ENCODE data around the gene DSCAML1. TPM values are rescaled to one million over a fixed set of nuclear protein-coding genes. Genes with fewer than 3 reads are reported as not detected.
A peak's percentile ranks its signal among the peaks of the same experiment; 100 is the strongest.

The DSCAML1 gene
- polyA plus RNA-seq, 1 donor, result 0.63 TPM

- DNase-seq, result no peak
Measured at GRCh38 chr11:117440258-117440657, 356.8 kb downstream of the DSCAML1 start.

DNA sequence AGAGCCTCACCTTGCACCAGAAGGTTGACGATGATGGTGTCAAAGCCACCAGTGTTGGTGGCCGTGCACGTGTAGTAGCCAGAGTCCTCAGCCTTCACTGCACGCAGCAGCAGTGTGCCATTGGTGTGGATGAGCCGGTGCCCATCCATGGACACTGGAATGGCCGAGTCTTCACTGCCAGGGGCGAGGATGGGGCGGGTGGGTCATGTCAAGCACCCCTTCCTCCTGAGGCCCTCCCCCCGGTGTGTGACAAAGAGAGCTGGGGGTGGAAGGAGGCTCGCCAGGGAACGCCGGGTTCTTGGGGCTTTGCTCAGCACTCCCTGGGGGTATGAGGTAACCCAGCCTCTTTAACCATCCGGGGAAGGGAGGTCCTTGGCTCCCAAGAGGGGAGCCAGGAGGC is 357.8 kb downstream of the DSCAML1 start:
- DNase-seq, result no peak

GRCh38 chr11:117438371-117439000 is 358.5 kb downstream of the DSCAML1 start:
- no peak for DNase-seq

DNA sequence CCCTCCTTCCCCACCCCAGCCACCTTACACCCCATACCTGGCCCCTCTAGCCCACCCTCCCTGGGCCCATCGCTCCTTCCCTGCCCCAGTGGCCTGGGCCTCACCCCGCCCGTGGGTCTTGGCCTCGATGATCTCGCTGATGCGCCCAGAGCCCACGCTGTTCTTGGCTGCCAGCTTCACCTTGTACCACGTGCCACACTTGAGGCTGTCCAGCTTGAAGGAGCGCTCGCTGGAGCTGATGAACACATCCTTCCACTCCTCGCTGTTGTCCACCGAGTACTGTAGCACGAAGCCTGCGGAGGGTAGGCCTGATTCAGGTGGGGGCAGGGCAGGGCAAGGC is 359.3 kb downstream of the DSCAML1 start:
- DNase-seq, result no peak

DNA sequence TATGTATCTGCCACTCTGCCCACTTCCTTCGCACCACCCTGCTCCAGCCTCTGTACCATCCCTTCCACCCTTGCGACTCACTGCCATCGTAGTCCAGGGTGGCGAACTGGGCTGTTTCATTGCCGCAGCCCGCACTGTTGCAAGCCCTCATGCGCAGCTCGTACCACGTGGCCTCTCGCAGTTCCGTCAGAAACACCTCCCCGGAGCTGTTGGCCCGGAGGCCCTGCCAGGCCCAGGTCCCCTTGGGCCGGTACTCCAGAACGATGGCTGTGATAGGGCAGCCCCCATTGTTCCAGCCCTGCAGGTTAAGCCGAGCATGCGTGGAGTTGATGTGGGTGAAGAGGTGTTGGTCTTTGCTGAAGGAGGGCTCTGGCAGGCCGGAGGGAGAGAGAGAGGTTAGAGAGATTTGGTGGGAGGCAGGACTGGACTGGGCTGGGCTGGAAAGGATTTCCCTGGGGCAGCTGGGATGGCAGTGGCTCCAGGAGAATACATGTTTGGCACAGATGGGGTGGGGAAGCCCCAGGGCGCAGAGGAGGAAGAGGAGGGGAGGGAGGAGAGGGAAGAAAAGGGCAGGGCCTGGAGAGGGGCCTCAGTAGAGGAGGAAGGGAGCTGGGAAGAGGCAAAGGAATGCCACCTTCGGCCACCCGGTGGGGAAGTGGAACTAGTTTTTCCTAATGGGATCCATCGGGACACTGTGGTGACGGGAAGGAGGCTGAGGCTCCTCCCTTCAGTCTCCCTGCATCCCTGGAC is 359.8 kb downstream of the DSCAML1 start:
- no peak for DNase-seq

- DNase-seq, result no peak
Measured at GRCh38 chr11:117435326-117435725, 361.7 kb downstream of the DSCAML1 start.

DNA sequence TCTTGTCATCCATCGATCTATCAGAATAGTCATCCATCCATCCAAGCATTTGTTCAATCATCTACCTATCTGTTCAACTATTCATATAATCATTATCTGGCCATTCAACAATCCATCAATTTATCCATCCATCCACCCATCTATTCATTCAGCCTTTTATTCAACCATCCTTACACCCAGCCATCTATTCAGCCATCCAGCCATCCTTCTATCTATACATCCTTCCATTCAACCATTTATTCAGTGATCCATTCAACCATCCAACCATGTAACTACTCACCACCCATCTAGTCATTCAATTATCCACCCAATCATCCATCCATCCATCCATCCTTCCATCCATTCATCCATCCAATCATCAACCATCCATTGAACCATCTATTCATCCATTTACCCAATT is 362.5 kb downstream of the DSCAML1 start:
- no peak for DNase-seq

GRCh38 chr11:117433717-117434116 is 363.3 kb downstream of the DSCAML1 start:
- DNase-seq, result no peak

DNA sequence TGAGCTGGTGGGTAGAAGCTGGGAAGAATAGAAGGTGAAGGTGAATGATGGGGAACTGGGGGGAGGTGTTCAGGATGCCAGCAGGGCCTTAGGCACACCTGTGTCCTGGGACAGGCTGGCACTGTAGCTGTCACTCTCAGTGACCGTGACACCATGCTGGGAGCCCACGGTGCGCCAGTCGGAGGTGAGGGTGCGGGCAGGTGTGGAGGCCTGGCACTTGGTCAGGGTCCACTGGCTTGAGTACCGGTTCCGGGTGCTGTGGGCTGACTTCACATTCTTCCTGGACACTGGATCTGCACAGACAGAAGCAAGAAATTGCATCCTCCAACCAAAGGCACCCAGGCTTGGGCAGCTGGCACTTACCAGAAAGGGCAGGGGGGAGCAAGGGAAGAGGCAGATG is 365.6 kb downstream of the DSCAML1 start:
- DNase-seq, result no peak

- no peak for DNase-seq
Measured at GRCh38 chr11:117430293-117430955, 366.6 kb downstream of the DSCAML1 start.

DNA sequence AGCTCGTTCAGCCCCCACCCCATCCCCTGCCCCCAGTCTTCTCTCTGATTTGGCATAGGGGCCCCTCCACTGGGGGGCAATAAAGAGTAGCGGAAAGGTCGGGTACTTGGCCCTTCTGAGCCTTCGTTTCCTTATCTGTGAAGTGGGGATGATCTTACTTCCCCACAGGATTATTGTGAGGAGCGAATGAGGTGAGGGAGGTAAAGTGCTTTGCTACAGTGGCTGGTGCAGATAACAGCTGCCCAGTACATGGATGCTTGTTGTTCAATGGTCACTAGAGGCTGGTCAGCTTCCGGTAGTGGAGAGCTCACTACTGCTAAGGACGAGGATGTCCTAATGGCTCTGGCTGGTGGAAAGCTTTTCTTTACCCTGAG is 368.2 kb downstream of the DSCAML1 start:
- DNase-seq, result no peak

GRCh38 chr11:117428186-117428855 is 368.7 kb downstream of the DSCAML1 start:
- DNase-seq, result no peak

DNA sequence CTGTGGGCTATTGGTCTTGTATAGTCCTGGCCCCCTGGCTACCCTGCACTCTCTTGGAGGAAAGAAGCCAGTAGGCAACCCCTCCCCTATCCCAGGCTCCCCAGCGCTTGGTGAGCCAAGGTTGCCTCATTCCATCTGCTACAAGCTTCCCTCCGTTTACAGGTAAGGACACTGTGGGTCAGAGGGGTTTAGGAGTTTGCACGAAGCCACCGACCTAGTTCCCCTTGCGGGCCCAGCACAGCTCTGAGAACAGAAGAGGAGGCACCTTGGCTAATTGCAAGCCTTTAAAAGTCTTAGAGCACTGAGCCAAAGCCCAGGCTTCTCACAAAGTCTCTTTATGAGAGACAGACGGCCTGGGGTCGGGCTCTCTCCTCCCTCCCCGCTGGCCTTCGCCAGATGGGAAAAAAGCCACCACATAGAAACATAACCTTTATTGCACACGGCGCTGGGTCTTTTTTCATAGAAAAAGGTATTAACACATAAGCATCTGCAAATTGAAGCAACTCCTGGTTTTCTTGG is 369.6 kb downstream of the DSCAML1 start:
- DNase-seq, result no peak

GRCh38 chr11:117426941-117427340 is 370.1 kb downstream of the DSCAML1 start:
- no peak for DNase-seq

- peak; percentile 57 for DNase-seq
Measured at GRCh38 chr11:117426297-117426685, 370.7 kb downstream of the DSCAML1 start.

GRCh38 chr11:117425679-117426296 is 371.2 kb downstream of the DSCAML1 start:
- DNase-seq, result no peak

DNA sequence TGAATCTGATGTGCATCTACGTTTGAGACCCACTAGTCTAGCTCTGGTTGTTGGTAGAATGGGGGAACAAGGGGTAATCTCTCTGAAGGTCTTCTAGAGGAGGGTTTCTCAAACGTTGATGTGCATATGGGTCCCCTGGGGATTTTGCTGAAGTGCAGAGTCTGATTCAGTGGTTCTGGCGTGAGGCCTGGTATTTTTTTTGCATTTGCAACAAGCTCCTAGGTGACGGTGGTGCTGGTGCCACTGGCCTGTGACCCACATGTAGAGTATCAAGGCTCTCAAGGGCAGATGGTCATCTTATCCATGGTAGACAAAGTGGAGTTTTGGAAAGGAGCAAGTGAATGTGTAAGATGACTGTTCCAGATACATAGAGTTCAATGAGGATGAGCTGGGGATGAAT is 372.2 kb downstream of the DSCAML1 start:
- DNase-seq, result no peak

GRCh38 chr11:117423046-117423575 is 373.9 kb downstream of the DSCAML1 start:
- no peak for DNase-seq

DNA sequence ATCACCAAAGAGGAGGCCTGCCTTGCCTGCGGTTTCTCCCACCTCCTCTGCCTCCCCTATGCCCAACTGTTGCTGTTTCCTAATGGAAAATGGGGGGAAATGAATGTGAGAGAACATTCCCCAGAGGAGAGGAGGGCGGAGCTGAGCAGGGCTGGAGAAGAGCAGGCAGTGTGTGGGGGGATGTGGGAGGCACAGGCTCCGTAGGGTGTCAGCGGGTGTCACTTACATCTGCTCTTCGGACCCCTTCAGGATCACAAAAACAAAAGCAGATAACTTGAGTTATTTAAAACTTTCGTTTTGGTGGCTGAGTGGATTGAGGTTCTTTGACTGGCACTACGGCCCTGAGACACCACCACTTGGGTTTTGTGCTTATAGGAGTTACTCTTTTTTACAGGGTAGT is 375.5 kb downstream of the DSCAML1 start:
- DNase-seq, result no peak

GRCh38 chr11:117421041-117421440 is 376.0 kb downstream of the DSCAML1 start:
- DNase-seq, result no peak

DNA sequence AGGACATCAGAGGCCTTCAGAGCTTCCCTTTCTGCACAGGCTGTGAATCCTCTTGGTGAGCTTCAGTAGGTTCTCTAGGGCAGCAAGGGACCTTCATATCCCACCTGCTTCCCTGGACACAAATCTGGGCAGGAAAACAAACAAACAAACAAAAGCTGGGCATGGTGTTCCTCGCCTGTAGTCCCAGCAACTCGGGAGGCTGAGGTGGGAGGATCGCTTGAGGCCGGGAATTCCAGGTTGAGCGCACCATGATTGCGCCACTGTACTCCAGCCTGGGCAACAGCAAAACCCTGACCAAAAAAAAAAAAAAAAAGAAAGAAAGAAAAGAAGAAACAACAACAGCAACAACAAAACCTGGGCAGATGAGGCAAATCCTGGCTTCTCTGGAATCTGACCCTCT is 376.4 kb downstream of the DSCAML1 start:
- DNase-seq, result no peak

DNA sequence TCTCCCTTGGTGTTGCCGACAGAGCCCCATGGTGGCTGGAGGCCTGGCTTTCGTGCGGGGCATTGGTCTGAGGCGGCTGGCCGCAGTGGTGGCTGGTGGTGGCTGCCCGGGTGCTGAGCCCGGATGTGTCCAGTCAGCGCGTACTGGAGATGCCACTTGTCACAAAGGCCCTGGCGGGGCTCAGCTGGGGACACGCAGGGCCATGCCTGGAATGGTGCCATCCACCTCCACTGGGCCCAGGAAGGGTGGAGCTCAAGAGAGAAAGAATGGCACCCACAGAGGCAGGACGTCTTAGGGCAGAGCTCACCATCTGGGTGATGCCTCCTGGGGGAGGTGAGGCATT is 376.9 kb downstream of the DSCAML1 start:
- no peak for DNase-seq

Measured in hindlimb muscle (tissue), 1 donor.